Measurements from ENCODE around the gene SMAD7. TPM values are rescaled to one million over a fixed set of nuclear protein-coding genes. Genes with fewer than 3 reads are reported as not detected.

The SMAD7 gene
- total RNA-seq = 10 to 100 TPM; 22.4 to 48.4 (median 29.3) TPM

- Histone ChIP-seq H3K36me3 (no peaks in the 10 kb centered on the region), H3K4me3 (peak within 1 kb of the TSS; percentile 51 to 71), H3K27ac (peak within 1 kb of the TSS; percentile 99 to 100), H3K4me1 (peaks cover 11 to 25% of the 10 kb centered on the region in 2 donors), H3K9me3 (no peaks in the 10 kb centered on the region), H3K27me3 (no peaks in the 10 kb centered on the region)
- intact Hi-C loops (cut with DNase I; ENCODE audit: low total_unique reads) = no loop called here
- no peak for DNase-seq
- no peak for TF ChIP-seq POLR2A (IDR thresholded peaks at IDR 0.05)
- TF ChIP-seq CTCF (IDR thresholded peaks at IDR 0.05) = no peak
These were observed at the start of gene SMAD7 for GRCh38 chr18:48950536-48951447. Gene SMAD7, minus strand, starts transcription at chr18:48950965. Its CDS starts 541 bp downstream, at chr18:48950424.

- DNase-seq = no peak
- peaks cover 5 to 22% of the 10 kb centered on the region in 2 donors for H3K4me1 ChIP-seq
- no peaks in the 10 kb centered on the region for H3K9me3 ChIP-seq
- no peak overlapping the region for H3K4me3 ChIP-seq
- H3K36me3 ChIP-seq = no peaks in the 10 kb centered on the region
- no peak overlapping the region for H3K27ac ChIP-seq
- TF ChIP-seq CTCF (IDR thresholded peaks at IDR 0.05) (no peak), POLR2A (IDR thresholded peaks at IDR 0.05) (no peak)
- intact Hi-C loops (cut with DNase I; ENCODE audit: low total_unique reads) = no loop called here
- no peaks in the 10 kb centered on the region for H3K27me3 ChIP-seq
These were observed 48.8 kb upstream of the SMAD7 start for GRCh38 chr18:48999569-48999968.

GRCh38 chr18:48997985-48998831 lies 47.4 kb upstream of the SMAD7 start:
- intact Hi-C loops (cut with DNase I; ENCODE audit: low total_unique reads) = no loop called here
- peak; percentile 51 to 52 for DNase-seq
- H3K27me3 ChIP-seq = no peaks in the 10 kb centered on the region
- H3K9me3 ChIP-seq = no peaks in the 10 kb centered on the region
- no peaks in the 10 kb centered on the region for H3K36me3 ChIP-seq
- TF ChIP-seq CTCF (IDR thresholded peaks at IDR 0.05) = no peak
- TF ChIP-seq POLR2A (IDR thresholded peaks at IDR 0.05) = no peak
- no peak overlapping the region for H3K27ac ChIP-seq
- H3K4me1 ChIP-seq = peaks cover 7 to 24% of the 10 kb centered on the region in 2 donors
- no peak overlapping the region for H3K4me3 ChIP-seq

- intact Hi-C loops (cut with DNase I; ENCODE audit: low total_unique reads) = no loop called here
- H3K4me1 ChIP-seq = peaks cover 7 to 24% of the 10 kb centered on the region in 2 donors
- no peaks in the 10 kb centered on the region for H3K27me3 ChIP-seq
- H3K9me3 ChIP-seq = no peaks in the 10 kb centered on the region
- H3K4me3 ChIP-seq = no peak overlapping the region
- no peaks in the 10 kb centered on the region for H3K36me3 ChIP-seq
- H3K27ac ChIP-seq = no peak overlapping the region
- no peak for DNase-seq
- no peak for TF ChIP-seq CTCF (IDR thresholded peaks at IDR 0.05)
- TF ChIP-seq POLR2A (IDR thresholded peaks at IDR 0.05) = no peak
These were observed 46.9 kb upstream of the SMAD7 start for GRCh38 chr18:48997681-48997984.
